Activated T-cell treated with anti-CD3 and anti-CD28 coated beads for 24 hours (primary cell): ENCODE data around the gene PRR13.

ENCODE experiments used
- DNase-seq: peaks from one replicate; pipeline ENCODE4 v3.0.0-alpha.2; 2020; ENCODE audit warnings: low read depth

PRR13 gene

DNA sequence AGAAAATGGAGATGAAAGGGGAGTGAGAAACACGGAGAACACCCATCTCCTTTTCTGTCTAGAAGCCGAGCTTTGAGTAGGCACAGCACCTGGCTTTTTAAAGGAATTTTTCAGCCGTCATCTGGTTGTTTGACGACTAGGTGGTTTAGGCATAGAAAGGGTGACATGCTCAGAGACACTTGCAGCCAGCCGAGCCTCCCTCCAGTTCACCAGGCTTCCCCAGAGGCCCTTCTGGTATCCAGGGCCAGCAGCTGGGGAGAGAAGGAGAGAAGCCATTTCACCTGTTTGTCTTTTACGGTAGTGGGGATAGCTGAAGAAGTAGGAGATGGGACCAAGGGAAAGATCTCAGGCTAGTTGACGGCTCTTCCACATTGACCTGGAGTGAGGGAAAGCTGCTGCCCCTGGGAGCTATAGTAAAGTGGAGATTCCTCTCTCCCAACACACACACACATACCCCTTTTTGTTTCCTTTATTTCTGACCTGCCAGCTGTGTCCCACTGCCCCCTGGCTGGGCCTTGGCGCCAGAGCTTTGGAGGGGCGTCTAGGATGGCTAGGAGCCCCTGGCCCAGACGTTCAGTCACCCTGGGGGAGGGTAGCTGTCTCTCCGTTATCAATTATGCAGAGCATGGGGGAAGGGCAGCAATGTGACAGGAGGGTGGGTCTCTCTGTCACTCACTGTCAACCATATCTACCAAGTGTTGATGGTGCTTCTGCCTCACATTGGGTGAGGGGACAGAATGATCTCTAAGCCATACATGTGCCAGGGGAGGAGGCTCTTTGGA, 52.3 kb downstream of the PRR13 start:
- DNase-seq: no peak
